GM23338 (cell line): Measurements from ENCODE around the gene FOXO3. TPM values are rescaled to one million over a fixed set of nuclear protein-coding genes. Genes with fewer than 3 reads are reported as not detected.

Source experiments
- ATAC-seq: fragments of 200-7000 bp; cut with Tn5 transposase; 3 replicates; pipeline ENCODE4 v1.9.1; 2020
- DNase-seq: peaks from one replicate; pipeline ENCODE4 v3.0.0-alpha.2; 2015; ENCODE audit warnings: low spot score
- H2AFZ ChIP-seq: fragments of 200-600 bp; sonication (generic); 2 replicates; pipeline ENCODE4 v1.8.0; 2016; ENCODE audit warnings: antibody characterized with exemption, mild to moderate bottlenecking, moderate library complexity
- H3F3A ChIP-seq: fragments of 200-600 bp; sonication (generic); replicated peaks from 2 replicates; pipeline ENCODE4 v1.8.0; 2017; ENCODE audit warnings: antibody characterized with exemption, mixed run types, low read depth
- H3K27ac ChIP-seq: fragments of 200-600 bp; sonication (generic); 2 replicates; pipeline ENCODE4 v1.6.1; 2016; ENCODE audit warnings: low read depth
- H3K27me3 ChIP-seq: fragments of 200-600 bp; sonication (generic); 2 replicates; pipeline ENCODE4 v1.8.0; 2016; ENCODE audit warnings: mild to moderate bottlenecking, mixed run types, moderate library complexity; ENCODE audit not compliant: insufficient read depth
- H3K36me3 ChIP-seq: fragments of 200-600 bp; sonication (generic); 2 replicates; pipeline ENCODE4 v1.8.0; 2016; ENCODE audit warnings: mild to moderate bottlenecking; ENCODE audit not compliant: insufficient read depth
- H3K4me1 ChIP-seq: fragments of 200-600 bp; sonication (generic); 2 replicates; pipeline ENCODE4 v1.8.0; 2016; ENCODE audit warnings: mild to moderate bottlenecking, moderate library complexity; ENCODE audit not compliant: insufficient read depth
- H3K4me2 ChIP-seq: fragments of 200-600 bp; sonication (generic); 2 replicates; pipeline ENCODE4 v1.7.1; 2017; ENCODE audit warnings: mixed run types
- H3K4me3 ChIP-seq: fragments of 200-600 bp; sonication (generic); 2 replicates; pipeline ENCODE4 v1.6.1; 2016; ENCODE audit warnings: mixed run types
- H3K79me2 ChIP-seq: fragments of 200-600 bp; sonication (generic); replicated peaks from 2 replicates; pipeline ENCODE4 v1.8.0; 2017; ENCODE audit warnings: mild to moderate bottlenecking; ENCODE audit not compliant: insufficient read depth
- H3K9me2 ChIP-seq: fragments of 200-600 bp; sonication (generic); 2 replicates; pipeline ENCODE4 v1.8.0; 2017; ENCODE audit not compliant: insufficient read depth
- H4K20me1 ChIP-seq: fragments of 200-600 bp; sonication (generic); replicated peaks from 2 replicates; pipeline ENCODE4 v1.8.0; 2017; ENCODE audit warnings: mild to moderate bottlenecking; ENCODE audit not compliant: insufficient read depth
- H3K27ac Mint-ChIP-seq: 2 replicates; pipeline ENCODE4 v1.8.0; 2020; ENCODE audit warnings: inconsistent platforms, mild to moderate bottlenecking, moderate library complexity, mixed read lengths
- H3K27me3 Mint-ChIP-seq: 3 replicates; pipeline ENCODE4 v1.8.0; 2022; ENCODE audit warnings: low read depth, mild to moderate bottlenecking, moderate library complexity, mixed read lengths, inconsistent platforms; ENCODE audit not compliant: insufficient read depth, poor library complexity
- H3K36me3 Mint-ChIP-seq: 3 replicates; pipeline ENCODE4 v1.8.0; 2021; ENCODE audit warnings: low read depth, mild to moderate bottlenecking, inconsistent platforms, moderate library complexity, mixed read lengths
- H3K4me1 Mint-ChIP-seq: 3 replicates; pipeline ENCODE4 v1.8.0; 2020; ENCODE audit warnings: mild to moderate bottlenecking, inconsistent platforms, mixed read lengths
- H3K4me3 Mint-ChIP-seq: 3 replicates; pipeline ENCODE4 v1.8.0; 2021; ENCODE audit warnings: moderate library complexity, mild to moderate bottlenecking, inconsistent platforms, mixed read lengths
- H3K9me3 Mint-ChIP-seq: 3 replicates; pipeline ENCODE4 v1.8.0; 2020; ENCODE audit warnings: moderate library complexity, mild to moderate bottlenecking, inconsistent platforms, mixed read lengths
- ETS1 ChIP-seq: IDR thresholded peaks from 2 replicates; pipeline ENCODE4 v1.6.1; 2016; ENCODE audit warnings: antibody characterized with exemption
- EZH2 ChIP-seq: fragments of 200-600 bp; sonication (generic); IDR thresholded peaks from one replicate; pipeline ENCODE4 v1.8.0; 2017; ENCODE audit warnings: antibody characterized with exemption, mild to moderate bottlenecking, low read depth; ENCODE audit not compliant: unreplicated experiment
- JUNB ChIP-seq: IDR thresholded peaks from one replicate; pipeline ENCODE4 v1.6.1; 2016; ENCODE audit warnings: antibody characterized with exemption; ENCODE audit not compliant: unreplicated experiment
- NANOG ChIP-seq: IDR thresholded peaks from 2 replicates; pipeline ENCODE4 v1.6.1; 2016; ENCODE audit warnings: antibody characterized with exemption, borderline replicate concordance
- POLR2AphosphoS5 ChIP-seq: IDR thresholded peaks from 2 replicates; pipeline ENCODE4 v1.6.1; 2016; ENCODE audit warnings: antibody characterized with exemption, low read depth
- ZNF114 ChIP-seq: fragments of 250-450 bp; sonication (Bioruptor Pico); IDR thresholded peaks from 2 replicates; pipeline ENCODE4 v1.5.0; 2020; ENCODE audit warnings: mild to moderate bottlenecking, moderate library complexity
- ZNF331 ChIP-seq: fragments of 250-450 bp; sonication (Bioruptor Pico); IDR thresholded peaks from 2 replicates; pipeline ENCODE4 v1.5.0; 2020; ENCODE audit warnings: low read depth, mild to moderate bottlenecking, moderate library complexity
- polyA plus RNA-seq: library from polyadenylated mRNA; unstranded; fragments of >200 nt; fragmentation: Nextera tagmentation; extraction: Ambion mirVana; gene quantifications from 2 replicates; pipeline ENCODE4 v1.2.1, GENCODE V29; 2016
- total RNA-seq: library from RNA; depleted of rRNA; stranded (reverse); fragments of >200 nt; shearing (Covaris generic); gene quantifications from 2 replicates; pipeline ENCODE4 v1.2.3, GENCODE V29; 2014
- TF ChIP-seq, protein P1 (sequence below): fragments of 250-450 bp; sonication (Bioruptor Pico); IDR thresholded peaks from 2 replicates; pipeline ENCODE4 v1.5.0; 2020; ENCODE audit warnings: mild to moderate bottlenecking, moderate library complexity

FOXO3 gene
- total and polyA plus RNA-seq, 2 experiments from 2014 or later: 9.8 to 20.2 TPM

- TF ChIP-seq, protein P1, sequence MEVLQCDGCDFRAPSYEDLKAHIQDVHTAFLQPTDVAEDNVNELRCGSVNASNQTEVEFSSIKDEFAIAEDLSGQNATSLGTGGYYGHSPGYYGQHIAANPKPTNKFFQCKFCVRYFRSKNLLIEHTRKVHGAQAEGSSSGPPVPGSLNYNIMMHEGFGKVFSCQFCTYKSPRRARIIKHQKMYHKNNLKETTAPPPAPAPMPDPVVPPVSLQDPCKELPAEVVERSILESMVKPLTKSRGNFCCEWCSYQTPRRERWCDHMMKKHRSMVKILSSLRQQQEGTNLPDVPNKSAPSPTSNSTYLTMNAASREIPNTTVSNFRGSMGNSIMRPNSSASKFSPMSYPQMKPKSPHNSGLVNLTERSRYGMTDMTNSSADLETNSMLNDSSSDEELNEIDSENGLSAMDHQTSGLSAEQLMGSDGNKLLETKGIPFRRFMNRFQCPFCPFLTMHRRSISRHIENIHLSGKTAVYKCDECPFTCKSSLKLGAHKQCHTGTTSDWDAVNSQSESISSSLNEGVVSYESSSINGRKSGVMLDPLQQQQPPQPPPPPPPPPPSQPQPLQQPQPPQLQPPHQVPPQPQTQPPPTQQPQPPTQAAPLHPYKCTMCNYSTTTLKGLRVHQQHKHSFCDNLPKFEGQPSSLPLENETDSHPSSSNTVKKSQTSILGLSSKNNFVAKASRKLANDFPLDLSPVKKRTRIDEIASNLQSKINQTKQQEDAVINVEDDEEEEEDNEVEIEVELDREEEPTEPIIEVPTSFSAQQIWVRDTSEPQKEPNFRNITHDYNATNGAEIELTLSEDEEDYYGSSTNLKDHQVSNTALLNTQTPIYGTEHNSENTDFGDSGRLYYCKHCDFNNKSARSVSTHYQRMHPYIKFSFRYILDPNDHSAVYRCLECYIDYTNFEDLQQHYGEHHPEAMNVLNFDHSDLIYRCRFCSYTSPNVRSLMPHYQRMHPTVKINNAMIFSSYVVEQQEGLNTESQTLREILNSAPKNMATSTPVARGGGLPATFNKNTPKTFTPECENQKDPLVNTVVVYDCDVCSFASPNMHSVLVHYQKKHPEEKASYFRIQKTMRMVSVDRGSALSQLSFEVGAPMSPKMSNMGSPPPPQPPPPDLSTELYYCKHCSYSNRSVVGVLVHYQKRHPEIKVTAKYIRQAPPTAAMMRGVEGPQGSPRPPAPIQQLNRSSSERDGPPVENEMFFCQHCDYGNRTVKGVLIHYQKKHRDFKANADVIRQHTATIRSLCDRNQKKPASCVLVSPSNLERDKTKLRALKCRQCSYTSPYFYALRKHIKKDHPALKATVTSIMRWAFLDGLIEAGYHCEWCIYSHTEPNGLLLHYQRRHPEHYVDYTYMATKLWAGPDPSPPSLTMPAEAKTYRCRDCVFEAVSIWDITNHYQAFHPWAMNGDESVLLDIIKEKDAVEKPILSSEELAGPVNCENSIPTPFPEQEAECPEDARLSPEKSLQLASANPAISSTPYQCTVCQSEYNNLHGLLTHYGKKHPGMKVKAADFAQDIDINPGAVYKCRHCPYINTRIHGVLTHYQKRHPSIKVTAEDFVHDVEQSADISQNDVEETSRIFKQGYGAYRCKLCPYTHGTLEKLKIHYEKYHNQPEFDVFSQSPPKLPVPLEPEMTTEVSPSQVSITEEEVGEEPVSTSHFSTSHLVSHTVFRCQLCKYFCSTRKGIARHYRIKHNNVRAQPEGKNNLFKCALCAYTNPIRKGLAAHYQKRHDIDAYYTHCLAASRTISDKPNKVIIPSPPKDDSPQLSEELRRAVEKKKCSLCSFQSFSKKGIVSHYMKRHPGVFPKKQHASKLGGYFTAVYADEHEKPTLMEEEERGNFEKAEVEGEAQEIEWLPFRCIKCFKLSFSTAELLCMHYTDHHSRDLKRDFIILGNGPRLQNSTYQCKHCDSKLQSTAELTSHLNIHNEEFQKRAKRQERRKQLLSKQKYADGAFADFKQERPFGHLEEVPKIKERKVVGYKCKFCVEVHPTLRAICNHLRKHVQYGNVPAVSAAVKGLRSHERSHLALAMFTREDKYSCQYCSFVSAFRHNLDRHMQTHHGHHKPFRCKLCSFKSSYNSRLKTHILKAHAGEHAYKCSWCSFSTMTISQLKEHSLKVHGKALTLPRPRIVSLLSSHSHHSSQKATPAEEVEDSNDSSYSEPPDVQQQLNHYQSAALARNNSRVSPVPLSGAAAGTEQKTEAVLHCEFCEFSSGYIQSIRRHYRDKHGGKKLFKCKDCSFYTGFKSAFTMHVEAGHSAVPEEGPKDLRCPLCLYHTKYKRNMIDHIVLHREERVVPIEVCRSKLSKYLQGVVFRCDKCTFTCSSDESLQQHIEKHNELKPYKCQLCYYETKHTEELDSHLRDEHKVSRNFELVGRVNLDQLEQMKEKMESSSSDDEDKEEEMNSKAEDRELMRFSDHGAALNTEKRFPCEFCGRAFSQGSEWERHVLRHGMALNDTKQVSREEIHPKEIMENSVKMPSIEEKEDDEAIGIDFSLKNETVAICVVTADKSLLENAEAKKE: no peak
- no peak for TF ChIP-seq NANOG
These were observed 125.3 kb downstream of the FOXO3 start (continued) for GRCh38 chr6:108685970-108686369.

- Histone ChIP-seq H3K27ac (no peak overlapping the region), H3K4me3 (no peak overlapping the region), H3K27me3 (no peaks in the 10 kb centered on the region), H3K79me2 (no peaks in the 10 kb centered on the region), H3K4me2 (no peak overlapping the region), H4K20me1 (no peaks in the 10 kb centered on the region), H2AFZ (no peak overlapping the region), H3K4me1 (peaks cover 5% of the 10 kb centered on the region; the same call in 1 of the 2 replicates), H3K9me2 (no peaks in the 10 kb centered on the region), H3K36me3 (no peaks in the 10 kb centered on the region), H3F3A (no peaks in the 10 kb centered on the region)
- Mint-ChIP-seq H3K27ac (no peak overlapping the region), H3K36me3 (no peaks in the 10 kb centered on the region), H3K4me3 (no peak overlapping the region), H3K4me1 (peaks cover 17% of the 10 kb centered on the region), H3K9me3 (no peaks in the 10 kb centered on the region), H3K27me3 (no peaks in the 10 kb centered on the region)
- no peak for DNase-seq
- peak; percentile 37; the same call in 2 of the 3 replicates for ATAC-seq
- TF ChIP-seq ZNF114 (CRISPR knock-in tag): no peak
- no peak for TF ChIP-seq POLR2AphosphoS5
- TF ChIP-seq, protein P1: no peak
- TF ChIP-seq EZH2: no peak
- TF ChIP-seq ZNF331 (CRISPR knock-in tag): no peak
- no peak for TF ChIP-seq ETS1
- no peak for TF ChIP-seq NANOG
- TF ChIP-seq JUNB: no peak
These were observed 126.2 kb downstream of the FOXO3 start for GRCh38 chr6:108686896-108687295.
